GM18499 (cell line): ENCODE measurements around the gene SERTAD4.
"Not testable (repeated sequence)": the region's sequence is repeated elsewhere in the genome, so short reads cannot be mapped to it uniquely, and the experiment has no call there.

Source experiments
- ATAC-seq: cut with Tn5 transposase; IDR thresholded peaks from one replicate; pipeline ENCODE4 v1.9.1; 2021; ENCODE audit warnings: moderate number of reproducible peaks; ENCODE audit not compliant: insufficient read depth, unreplicated experiment

SERTAD4 gene

DNA sequence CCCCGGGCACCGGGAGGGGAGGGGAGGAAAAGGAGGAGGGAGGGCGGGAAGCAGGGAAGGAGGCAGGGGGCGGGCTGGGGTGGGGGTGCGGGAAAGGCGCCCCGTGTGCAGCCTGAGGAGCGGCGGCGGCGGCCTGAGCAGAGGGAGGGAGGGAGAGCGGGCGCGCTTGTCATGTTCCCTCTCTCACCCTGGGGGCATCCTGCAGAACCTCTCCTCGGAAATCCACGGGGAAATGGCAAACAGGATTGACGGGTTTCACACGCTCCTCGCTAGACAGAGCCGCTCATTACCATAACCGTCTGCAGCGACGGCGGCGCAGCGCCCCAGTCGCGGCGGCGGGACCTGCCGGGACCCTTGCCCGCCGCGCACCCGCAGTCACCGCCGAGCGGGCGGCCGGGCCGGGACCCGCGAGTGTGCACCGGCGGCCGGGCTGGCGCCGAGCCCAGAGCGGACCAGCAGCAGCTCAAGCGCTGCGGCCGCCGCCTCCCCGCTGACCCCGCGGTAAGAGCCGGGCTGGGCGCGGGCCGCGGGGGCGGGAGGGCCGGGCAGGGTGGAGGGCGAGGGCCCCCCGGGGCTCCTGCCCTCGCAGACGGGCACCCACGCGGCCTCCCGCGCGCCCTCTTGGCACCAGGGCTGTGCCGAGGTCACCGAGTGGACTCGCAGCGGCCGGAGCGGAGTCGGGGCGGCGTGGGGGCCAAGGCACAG lies at the start of gene SERTAD4:
Gene SERTAD4 (plus strand): TSS at position 286 of the 705 bp plus-strand sequence. CDS start 5,165 bp downstream, outside the sequence.
- no peak for ATAC-seq

GRCh38 chr1:210185063-210185462 lies 47.5 kb upstream of the SERTAD4 start:
- ATAC-seq = no peak

DNA sequence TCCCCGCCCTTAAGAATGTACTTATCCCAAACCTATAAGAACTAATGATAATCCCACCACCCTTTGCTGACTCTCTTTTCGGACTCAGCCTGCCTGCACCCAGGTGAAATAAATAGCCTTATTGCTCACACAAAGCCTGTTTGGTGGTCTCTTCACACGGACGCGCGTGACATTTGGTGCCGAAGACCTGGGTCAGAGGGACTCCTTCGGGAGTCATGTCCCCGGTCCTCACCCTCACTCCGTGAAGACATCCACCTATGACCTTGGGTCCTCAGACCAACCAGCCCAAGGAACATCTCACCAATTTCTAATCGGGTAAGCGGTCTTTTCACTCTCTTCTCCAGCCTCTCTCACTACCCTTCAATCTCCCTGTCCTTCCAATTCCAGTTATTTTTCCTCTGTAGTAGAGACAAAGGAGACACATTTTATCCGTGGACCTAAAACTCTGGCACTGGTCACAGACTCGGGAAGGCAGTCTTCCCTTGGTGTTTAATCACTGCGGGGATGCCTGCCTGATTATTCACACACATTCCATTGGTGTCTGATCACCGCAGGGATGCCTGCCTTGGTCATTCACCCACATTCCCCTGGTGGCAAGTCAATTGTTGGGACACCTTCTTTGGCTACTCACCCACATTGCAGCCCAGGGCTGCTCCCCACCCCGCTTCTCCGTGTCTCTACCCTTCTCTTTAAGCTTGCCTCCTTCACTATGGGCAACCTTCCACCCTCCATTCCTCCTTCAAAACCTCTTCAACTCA lies 44.6 kb upstream of the SERTAD4 start:
- not testable (repeated sequence) for ATAC-seq

DNA sequence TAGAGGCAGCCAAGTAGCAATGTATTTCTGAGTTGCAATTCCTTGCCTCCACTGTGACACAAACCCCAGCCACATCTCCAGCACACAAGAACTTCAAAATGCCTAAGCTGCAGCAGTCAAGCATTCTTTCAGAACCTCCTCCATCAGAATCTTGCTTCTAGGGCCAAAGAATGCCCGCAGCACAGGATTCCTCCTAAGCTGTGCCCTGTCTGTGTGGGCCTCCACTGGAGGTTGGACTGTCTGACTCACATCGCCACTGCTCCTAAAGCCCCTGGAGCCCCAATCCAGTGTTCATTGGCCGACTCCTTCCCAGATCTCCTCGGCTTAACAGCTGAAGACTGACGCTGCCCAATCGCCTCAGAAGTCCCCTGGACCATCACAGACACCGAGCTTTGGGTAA lies 43.2 kb upstream of the SERTAD4 start:
- no peak for ATAC-seq

- no peak for ATAC-seq
Observed at GRCh38 chr1:210195635-210196160, 36.9 kb upstream of the SERTAD4 start.

GRCh38 chr1:210196266-210196665 lies 36.3 kb upstream of the SERTAD4 start:
- not testable (repeated sequence) for ATAC-seq

GRCh38 chr1:210198840-210199239 lies 33.8 kb upstream of the SERTAD4 start:
- no peak for ATAC-seq

GRCh38 chr1:210200124-210200736 lies 32.4 kb upstream of the SERTAD4 start:
- no peak for ATAC-seq

- ATAC-seq = no peak
Observed at GRCh38 chr1:210201681-210202080, 30.9 kb upstream of the SERTAD4 start.

DNA sequence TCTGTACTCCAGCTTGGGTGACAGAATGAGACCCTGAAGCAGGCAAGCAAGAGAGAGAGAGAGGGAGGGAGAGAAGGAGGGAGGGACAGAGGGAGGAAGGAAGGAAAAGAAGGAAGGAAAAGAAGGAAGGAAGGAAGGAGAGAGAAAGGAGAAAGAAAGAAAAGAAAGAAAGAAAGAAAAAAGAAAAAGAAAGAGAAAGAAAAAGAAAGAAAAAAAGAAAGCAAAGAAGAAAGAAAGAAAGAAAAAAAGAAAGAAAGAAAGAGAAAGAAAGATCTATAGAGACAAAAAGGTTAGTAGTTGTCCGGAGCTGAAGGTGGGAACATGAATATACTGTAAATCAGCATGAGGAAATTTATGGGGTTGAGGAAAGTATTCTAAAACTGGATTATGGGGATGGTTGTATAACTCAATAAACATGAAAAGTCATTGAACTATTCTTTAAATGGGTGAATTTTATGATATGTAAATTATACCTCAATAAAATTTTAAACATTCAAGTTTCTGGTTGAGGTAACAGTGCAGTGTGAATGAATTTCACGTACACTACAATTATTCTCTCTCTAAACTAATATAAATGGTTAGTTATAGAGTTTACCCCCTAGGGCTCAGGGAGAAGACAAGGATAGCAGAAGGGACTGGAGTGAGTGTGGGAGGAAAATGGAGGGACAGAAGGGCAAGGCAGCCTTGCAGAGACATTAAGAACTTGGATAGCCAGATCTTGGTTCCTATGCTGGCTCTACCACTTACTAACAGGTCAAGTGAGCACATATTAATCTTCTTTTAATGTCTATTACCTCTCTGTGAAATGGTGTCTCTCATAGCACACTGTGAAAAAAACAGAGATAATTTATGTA lies 24.8 kb upstream of the SERTAD4 start:
- ATAC-seq = no peak

- ATAC-seq = no peak
Observed at GRCh38 chr1:210213335-210213734, 19.3 kb upstream of the SERTAD4 start.

- no peak for ATAC-seq
Observed at GRCh38 chr1:210214573-210215409, 17.8 kb upstream of the SERTAD4 start.

DNA sequence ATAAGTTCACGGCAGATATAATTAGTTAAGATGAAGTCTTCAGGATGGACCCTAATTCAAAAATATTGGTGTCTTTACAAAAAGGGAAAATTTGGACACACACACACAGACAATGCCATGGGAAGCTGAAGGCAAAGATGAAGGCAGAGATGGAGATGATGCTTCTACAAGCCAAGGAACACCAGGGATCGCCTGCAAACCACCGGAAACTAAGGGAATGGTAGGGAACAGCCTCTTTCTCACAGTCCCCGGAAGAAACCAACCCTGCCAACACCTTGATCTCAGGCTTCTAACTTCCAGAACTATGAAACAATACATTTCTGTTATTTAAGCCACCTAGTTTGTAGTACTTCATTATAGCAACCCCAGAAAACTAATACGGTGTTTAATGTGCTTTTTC lies 15.1 kb upstream of the SERTAD4 start:
- ATAC-seq = no peak

GRCh38 chr1:210218047-210218446 lies 14.5 kb upstream of the SERTAD4 start:
- no peak for ATAC-seq

- no peak for ATAC-seq
Observed at GRCh38 chr1:210222340-210223006, 10.1 kb upstream of the SERTAD4 start.

DNA sequence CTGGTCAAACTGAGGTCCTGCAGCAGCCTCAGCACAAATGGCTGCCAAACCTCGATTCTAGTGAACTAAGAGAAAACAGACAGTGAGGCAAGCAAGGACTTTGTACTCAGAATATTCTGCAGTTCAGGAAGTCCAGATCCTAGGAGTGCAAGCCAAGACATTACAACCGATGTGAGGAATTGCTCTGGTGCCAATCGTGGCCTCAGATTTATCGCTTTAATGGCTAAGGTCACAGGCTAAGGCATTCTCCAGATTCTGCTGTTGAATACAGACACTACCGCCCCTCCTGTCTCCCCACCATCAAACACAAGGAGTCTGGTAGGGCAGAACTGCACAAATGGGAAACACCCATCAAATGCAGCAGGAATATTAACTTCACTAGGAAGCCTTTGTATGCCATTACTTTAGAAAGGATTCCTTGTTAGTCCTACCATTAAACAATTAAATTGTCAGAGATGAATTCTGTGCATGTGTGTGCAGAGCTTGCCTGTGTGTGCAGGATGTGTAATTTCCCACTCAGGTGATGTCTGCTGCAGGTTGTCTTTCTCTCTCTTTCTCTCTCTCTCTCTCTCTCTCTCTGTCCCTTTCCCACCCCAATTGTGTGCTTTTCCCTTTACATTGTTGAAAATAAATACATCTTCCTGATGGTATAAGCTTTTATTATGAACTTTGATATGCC lies 9.2 kb upstream of the SERTAD4 start:
- ATAC-seq = no peak

GRCh38 chr1:210228158-210228557 lies 4.4 kb upstream of the SERTAD4 start:
- ATAC-seq = no peak

GRCh38 chr1:210230149-210230695 lies 2.4 kb upstream of the SERTAD4 start:
- ATAC-seq = no peak
